Vagina (tissue), 2 donors: ENCODE measurements around the gene ECHDC3. TPM values are rescaled to one million over a fixed set of nuclear protein-coding genes. Genes with fewer than 3 reads are reported as not detected.

Source experiments
- DNase-seq, 2 donors: peaks; one replicate each; pipeline ENCODE4 v3.0.0-alpha.2; 2017; ENCODE audit errors: extremely low spot score in 2 of 2
- H3K27ac ChIP-seq: fragments of 200-600 bp; sonication (generic); one replicate; pipeline ENCODE4 v1.5.1; 2019
- H3K27me3 ChIP-seq: fragments of 200-600 bp; sonication (generic); one replicate; pipeline ENCODE4 v1.5.1; 2019
- H3K36me3 ChIP-seq, 2 donors: fragments of 200-600 bp; sonication (generic); one replicate each; pipeline ENCODE4 v1.5.1; 2017 to 2019
- H3K4me1 ChIP-seq: fragments of 200-600 bp; sonication (generic); one replicate; pipeline ENCODE4 v1.5.1; 2019
- H3K4me3 ChIP-seq, 2 donors: fragments of 200-600 bp; sonication (generic); 1 replicate in 1 of 2; 2 replicates in 1 of 2; pipeline ENCODE4 v1.5.1; 2016 to 2019
- H3K9me3 ChIP-seq: fragments of 200-600 bp; sonication (generic); one replicate; pipeline ENCODE4 v1.5.1; 2019
- POLR2A ChIP-seq, 2 donors: fragments of 450-650 bp; IDR thresholded peaks; one replicate each; pipeline ENCODE4 v1.6.1; 2017; ENCODE audit warnings: antibody characterized with exemption in 2 of 2, mild to moderate bottlenecking in 2 of 2, moderate library complexity in 2 of 2
- POLR2AphosphoS5 ChIP-seq, 2 donors: sonication (generic); formaldehyde crosslinking; IDR thresholded peaks; one replicate each; pipeline ENCODE4 v1.9.0; 2017; ENCODE audit warnings: antibody characterized with exemption in 2 of 2, mild to moderate bottlenecking in 2 of 2, low read depth in 1 of 2; ENCODE audit not compliant: insufficient read depth in 1 of 2
- intact Hi-C: fragments of 100-400 bp; cut with DNase I; formaldehyde crosslinking; loops from one replicate; pipeline ENCODE4 v1.15.1; 2023
- total RNA-seq: library from RNA; depleted of rRNA; stranded (reverse); fragments of >200 nt; gene quantifications from one replicate; pipeline ENCODE4 v1.2.3, GENCODE V29; 2016
- TF ChIP-seq, protein P1 (sequence below), 3 experiments: fragments of 450-650 bp in 2 of 3; fragments of 200-600 bp in 1 of 3; sonication (generic) in 1 of 3; IDR thresholded peaks; one replicate each; pipeline ENCODE4 v1.5.1; 2017 to 2019; ENCODE audit warnings: antibody characterized with exemption in 3 of 3, mild to moderate bottlenecking in 2 of 3, moderate library complexity in 2 of 3

The ECHDC3 gene
- total RNA-seq, 1 donor from 2014 or later = 44.2 TPM

GRCh38 chr10:11765141-11765540, 23.0 kb downstream of the ECHDC3 start:
- intact Hi-C loops = no loop called here
- Histone ChIP-seq H3K27ac (no peak overlapping the region), H3K4me1 (no peaks in the 10 kb centered on the region), H3K9me3 (no peaks in the 10 kb centered on the region), H3K4me3 (no peak overlapping the region), H3K27me3 (no peaks in the 10 kb centered on the region), H3K36me3 (peaks cover 0 to 27% of the 10 kb centered on the region in 2 donors)
- DNase-seq = no peak
- TF ChIP-seq POLR2AphosphoS5 (IDR thresholded peaks at IDR 0.05; ENCODE audit: insufficient read depth in 1 of 2, low read depth in 1 of 2) (no peak), POLR2A (IDR thresholded peaks at IDR 0.05) (no peak)

DNA sequence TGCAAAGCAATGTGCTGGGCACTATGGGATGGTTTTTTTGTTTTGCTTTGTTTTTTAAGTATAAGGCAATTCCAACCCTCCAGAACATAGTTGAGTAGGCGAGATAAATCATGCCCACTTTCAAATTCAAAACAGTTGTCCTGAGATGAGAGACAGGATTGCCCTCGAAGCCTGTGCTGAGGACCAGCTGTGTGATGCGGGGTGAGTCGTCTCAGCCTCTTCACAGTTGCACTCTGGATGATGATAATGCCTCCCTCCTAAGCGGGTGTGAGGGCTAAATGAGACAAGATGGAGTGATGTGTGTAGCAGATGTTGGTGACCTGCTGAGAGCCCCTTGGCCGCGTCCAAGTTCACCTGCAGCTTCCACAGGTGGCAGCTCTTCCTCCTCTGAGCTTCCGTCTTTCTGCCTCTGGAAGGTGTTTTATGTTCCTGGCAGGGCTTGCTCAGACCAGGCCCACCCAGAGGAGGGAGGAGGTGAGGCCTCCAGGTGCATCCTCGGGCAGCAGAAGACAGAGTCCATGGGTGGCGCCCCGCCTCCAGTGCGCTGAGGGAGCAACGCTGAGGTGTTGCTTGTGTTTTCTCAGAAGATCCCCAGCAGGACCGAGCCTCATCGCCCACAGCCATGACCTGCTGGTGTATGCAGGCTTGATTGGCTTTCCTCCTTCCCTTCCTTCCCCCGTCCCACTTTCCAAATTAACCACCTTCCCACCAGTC, 30.6 kb downstream of the ECHDC3 start:
- intact Hi-C loops = no loop called here
- Histone ChIP-seq H3K27ac (no peak overlapping the region), H3K4me1 (no peaks in the 10 kb centered on the region), H3K27me3 (no peaks in the 10 kb centered on the region), H3K9me3 (no peaks in the 10 kb centered on the region), H3K4me3 (no peak overlapping the region), H3K36me3 (no peaks in the 10 kb centered on the region)
- DNase-seq = no peak
- TF ChIP-seq POLR2A (IDR thresholded peaks at IDR 0.05) = no peak
- no peak for TF ChIP-seq POLR2AphosphoS5 (IDR thresholded peaks at IDR 0.05; ENCODE audit: insufficient read depth in 1 of 2, low read depth in 1 of 2)
- TF ChIP-seq, protein P1, sequence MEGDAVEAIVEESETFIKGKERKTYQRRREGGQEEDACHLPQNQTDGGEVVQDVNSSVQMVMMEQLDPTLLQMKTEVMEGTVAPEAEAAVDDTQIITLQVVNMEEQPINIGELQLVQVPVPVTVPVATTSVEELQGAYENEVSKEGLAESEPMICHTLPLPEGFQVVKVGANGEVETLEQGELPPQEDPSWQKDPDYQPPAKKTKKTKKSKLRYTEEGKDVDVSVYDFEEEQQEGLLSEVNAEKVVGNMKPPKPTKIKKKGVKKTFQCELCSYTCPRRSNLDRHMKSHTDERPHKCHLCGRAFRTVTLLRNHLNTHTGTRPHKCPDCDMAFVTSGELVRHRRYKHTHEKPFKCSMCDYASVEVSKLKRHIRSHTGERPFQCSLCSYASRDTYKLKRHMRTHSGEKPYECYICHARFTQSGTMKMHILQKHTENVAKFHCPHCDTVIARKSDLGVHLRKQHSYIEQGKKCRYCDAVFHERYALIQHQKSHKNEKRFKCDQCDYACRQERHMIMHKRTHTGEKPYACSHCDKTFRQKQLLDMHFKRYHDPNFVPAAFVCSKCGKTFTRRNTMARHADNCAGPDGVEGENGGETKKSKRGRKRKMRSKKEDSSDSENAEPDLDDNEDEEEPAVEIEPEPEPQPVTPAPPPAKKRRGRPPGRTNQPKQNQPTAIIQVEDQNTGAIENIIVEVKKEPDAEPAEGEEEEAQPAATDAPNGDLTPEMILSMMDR (IDR thresholded peaks at IDR 0.05) = no peak

GRCh38 chr10:11773761-11774441, 31.7 kb downstream of the ECHDC3 start:
- no peak for DNase-seq

DNA sequence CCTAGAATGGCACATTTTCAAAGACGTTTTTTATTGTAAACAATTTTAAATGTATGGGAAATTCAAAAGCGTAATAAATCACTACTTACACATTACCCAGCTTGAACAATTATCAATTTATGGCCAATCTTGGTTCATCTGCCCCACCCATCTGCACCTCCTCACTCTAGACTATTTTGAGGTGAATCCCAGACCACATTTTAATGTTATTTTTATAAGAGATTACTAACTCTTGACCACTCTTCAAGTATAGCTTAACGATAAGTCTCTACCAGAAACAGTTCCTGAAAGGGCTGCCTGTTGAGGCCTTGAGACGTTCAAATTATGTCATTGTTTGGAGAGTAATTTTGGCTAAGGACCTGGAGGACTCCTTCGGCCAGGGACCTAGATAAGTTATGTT, 33.2 kb downstream of the ECHDC3 start:
- no peak overlapping the region for H3K27ac ChIP-seq
- no peak overlapping the region for H3K4me3 ChIP-seq
- H3K4me1 ChIP-seq = no peaks in the 10 kb centered on the region
- no peak for DNase-seq
- H3K9me3 ChIP-seq = no peaks in the 10 kb centered on the region
- TF ChIP-seq POLR2A (IDR thresholded peaks at IDR 0.05) = no peak
- TF ChIP-seq, protein P1 (IDR thresholded peaks at IDR 0.05) = no peak
- no peak for TF ChIP-seq POLR2AphosphoS5 (IDR thresholded peaks at IDR 0.05; ENCODE audit: insufficient read depth in 1 of 2, low read depth in 1 of 2)
- intact Hi-C loops = no loop called here
- no peaks in the 10 kb centered on the region for H3K27me3 ChIP-seq
- no peaks in the 10 kb centered on the region for H3K36me3 ChIP-seq

More at GRCh38 chr10:11773761-11774441, 31.7 kb downstream of the ECHDC3 start:
- intact Hi-C loops = no loop called here
- no peaks in the 10 kb centered on the region for H3K36me3 ChIP-seq
- H3K4me1 ChIP-seq = no peaks in the 10 kb centered on the region
- no peaks in the 10 kb centered on the region for H3K9me3 ChIP-seq
- TF ChIP-seq POLR2AphosphoS5 (IDR thresholded peaks at IDR 0.05; ENCODE audit: insufficient read depth in 1 of 2, low read depth in 1 of 2) = no peak
- no peak for TF ChIP-seq POLR2A (IDR thresholded peaks at IDR 0.05)
- TF ChIP-seq, protein P1 (IDR thresholded peaks at IDR 0.05) = no peak
- no peak overlapping the region for H3K4me3 ChIP-seq
- H3K27ac ChIP-seq = no peak overlapping the region
- H3K27me3 ChIP-seq = no peaks in the 10 kb centered on the region

GRCh38 chr10:11776080-11776479, 33.9 kb downstream of the ECHDC3 start:
- Histone ChIP-seq H3K36me3 (no peaks in the 10 kb centered on the region), H3K27ac (no peak overlapping the region), H3K9me3 (no peaks in the 10 kb centered on the region), H3K4me1 (no peaks in the 10 kb centered on the region), H3K27me3 (no peaks in the 10 kb centered on the region), H3K4me3 (no peak overlapping the region)
- intact Hi-C loops = no loop called here
- TF ChIP-seq, protein P1 (IDR thresholded peaks at IDR 0.05) = no peak
- TF ChIP-seq POLR2AphosphoS5 (IDR thresholded peaks at IDR 0.05; ENCODE audit: insufficient read depth in 1 of 2, low read depth in 1 of 2) = no peak
- TF ChIP-seq POLR2A (IDR thresholded peaks at IDR 0.05) = no peak
- DNase-seq = no peak
